ENCODE data around the gene PPP1R3D. TPM values are rescaled to one million over a fixed set of nuclear protein-coding genes. Genes with fewer than 3 reads are reported as not detected.

The PPP1R3D gene
- total RNA-seq, 1 donor from 2014 or later: 3.5 TPM

- no peak overlapping the region for H3K4me3 Mint-ChIP-seq (ENCODE audit: unreplicated experiment)
- TF ChIP-seq, protein P1, sequence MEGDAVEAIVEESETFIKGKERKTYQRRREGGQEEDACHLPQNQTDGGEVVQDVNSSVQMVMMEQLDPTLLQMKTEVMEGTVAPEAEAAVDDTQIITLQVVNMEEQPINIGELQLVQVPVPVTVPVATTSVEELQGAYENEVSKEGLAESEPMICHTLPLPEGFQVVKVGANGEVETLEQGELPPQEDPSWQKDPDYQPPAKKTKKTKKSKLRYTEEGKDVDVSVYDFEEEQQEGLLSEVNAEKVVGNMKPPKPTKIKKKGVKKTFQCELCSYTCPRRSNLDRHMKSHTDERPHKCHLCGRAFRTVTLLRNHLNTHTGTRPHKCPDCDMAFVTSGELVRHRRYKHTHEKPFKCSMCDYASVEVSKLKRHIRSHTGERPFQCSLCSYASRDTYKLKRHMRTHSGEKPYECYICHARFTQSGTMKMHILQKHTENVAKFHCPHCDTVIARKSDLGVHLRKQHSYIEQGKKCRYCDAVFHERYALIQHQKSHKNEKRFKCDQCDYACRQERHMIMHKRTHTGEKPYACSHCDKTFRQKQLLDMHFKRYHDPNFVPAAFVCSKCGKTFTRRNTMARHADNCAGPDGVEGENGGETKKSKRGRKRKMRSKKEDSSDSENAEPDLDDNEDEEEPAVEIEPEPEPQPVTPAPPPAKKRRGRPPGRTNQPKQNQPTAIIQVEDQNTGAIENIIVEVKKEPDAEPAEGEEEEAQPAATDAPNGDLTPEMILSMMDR (IDR thresholded peaks at IDR 0.05; ENCODE audit: unreplicated experiment): no peak
These were observed 3.7 kb downstream of the PPP1R3D start for GRCh38 chr20:59936409-59936808.

DNA sequence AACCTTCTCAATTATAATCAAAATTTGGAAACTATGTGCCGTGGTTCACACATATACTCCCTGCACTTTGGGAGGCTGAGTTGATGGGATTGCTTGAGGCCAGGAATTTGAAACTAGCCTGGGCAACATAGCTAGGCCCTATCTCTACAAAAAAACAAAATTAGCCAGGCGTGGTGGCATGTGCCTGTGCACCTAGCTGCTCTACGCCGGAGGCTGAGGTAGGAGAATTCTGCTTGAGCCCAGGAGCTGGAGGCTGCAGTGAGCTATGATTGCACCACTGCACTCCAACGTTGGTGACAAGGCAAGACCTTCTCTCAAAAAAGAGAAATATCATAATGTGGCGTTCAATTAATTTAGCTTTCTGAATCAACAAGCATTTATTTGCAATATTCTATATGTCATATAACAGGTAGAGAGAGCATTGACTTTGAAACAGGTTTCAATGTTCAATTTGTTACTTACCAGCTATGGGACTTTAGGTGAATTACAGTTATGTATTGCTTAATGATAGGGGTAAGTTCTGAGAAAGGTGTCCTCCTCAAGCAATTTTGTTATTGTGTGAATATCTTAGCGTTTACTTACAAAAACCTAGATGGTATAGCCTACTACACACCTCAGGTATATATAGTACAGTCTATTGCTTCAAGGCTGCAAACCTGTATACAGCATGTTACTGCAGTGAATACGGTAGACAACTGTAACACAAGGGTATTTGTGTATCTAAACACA, 4.5 kb downstream of the PPP1R3D start:
- Mint-ChIP-seq H3K4me1 (ENCODE audit: unreplicated experiment) (peaks cover 8% of the 10 kb centered on the region), H3K4me3 (ENCODE audit: unreplicated experiment) (no peak overlapping the region), H3K27me3 (ENCODE audit: unreplicated experiment) (peaks cover 14% of the 10 kb centered on the region), H3K9me3 (ENCODE audit: unreplicated experiment) (no peaks in the 10 kb centered on the region), H3K36me3 (ENCODE audit: low read depth, unreplicated experiment) (no peaks in the 10 kb centered on the region), H3K27ac (ENCODE audit: unreplicated experiment) (no peak overlapping the region)
- TF ChIP-seq, protein P1 (IDR thresholded peaks at IDR 0.05; ENCODE audit: unreplicated experiment): no peak
- no peak for DNase-seq (ENCODE audit: low spot score)

More at GRCh38 chr20:59936409-59936808, 3.7 kb downstream of the PPP1R3D start:
- H3K9me3 Mint-ChIP-seq (ENCODE audit: unreplicated experiment): no peaks in the 10 kb centered on the region
- DNase-seq (ENCODE audit: low spot score): no peak
- H3K27ac Mint-ChIP-seq (ENCODE audit: unreplicated experiment): no peak overlapping the region
- peaks cover 13% of the 10 kb centered on the region for H3K4me1 Mint-ChIP-seq (ENCODE audit: unreplicated experiment)
- H3K36me3 Mint-ChIP-seq (ENCODE audit: low read depth, unreplicated experiment): no peaks in the 10 kb centered on the region
- peaks cover 15% of the 10 kb centered on the region for H3K27me3 Mint-ChIP-seq (ENCODE audit: unreplicated experiment)

- Mint-ChIP-seq H3K36me3 (ENCODE audit: low read depth, unreplicated experiment) (no peaks in the 10 kb centered on the region), H3K4me1 (ENCODE audit: unreplicated experiment) (peaks cover 8% of the 10 kb centered on the region), H3K27ac (ENCODE audit: unreplicated experiment) (no peak overlapping the region), H3K27me3 (ENCODE audit: unreplicated experiment) (peaks cover 11% of the 10 kb centered on the region), H3K4me3 (ENCODE audit: unreplicated experiment) (peak overlapping the region; percentile 81), H3K9me3 (ENCODE audit: unreplicated experiment) (no peaks in the 10 kb centered on the region)
- DNase-seq (ENCODE audit: low spot score): peak; percentile 85
- TF ChIP-seq, protein P1 (IDR thresholded peaks at IDR 0.05; ENCODE audit: unreplicated experiment): peak; percentile 95
These were observed 6.1 kb downstream of the PPP1R3D start for GRCh38 chr20:59933849-59934585.

DNA sequence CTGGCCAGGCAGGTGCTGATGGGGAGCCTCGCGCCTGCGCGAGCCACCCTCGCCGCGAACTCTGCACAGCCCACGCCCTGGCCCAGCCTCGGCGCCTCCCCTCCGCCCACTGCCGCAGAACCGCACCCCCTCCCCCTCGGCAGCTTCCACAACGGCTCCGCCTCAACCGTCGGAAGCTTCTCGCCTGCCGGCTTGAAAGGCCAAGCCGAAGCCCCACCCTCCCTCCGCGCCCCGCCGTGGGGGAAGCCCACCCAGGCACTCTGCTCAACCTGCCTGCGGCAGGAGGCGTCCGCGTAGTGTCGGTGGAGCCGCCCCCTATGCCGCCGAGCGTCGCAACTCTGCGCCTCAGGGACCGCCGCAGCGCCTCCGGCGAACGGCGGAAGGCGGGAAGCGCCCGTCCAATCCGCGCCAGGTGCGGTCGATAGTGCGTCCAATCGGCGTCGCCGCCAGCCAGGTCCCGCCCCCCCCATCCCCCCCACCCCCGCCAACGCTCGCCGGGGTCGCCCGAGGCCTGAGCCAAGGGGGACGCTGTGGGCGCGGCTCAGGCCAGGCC, 6.7 kb downstream of the PPP1R3D start, which contains the start of gene SYCP2:
SYCP2 (minus strand) TSS at position 342 of the 553 bp plus-strand sequence. CDS start 11,224 bp downstream, outside the sequence.
- no peak for DNase-seq (ENCODE audit: low spot score)
- no peaks in the 10 kb centered on the region for H3K36me3 Mint-ChIP-seq (ENCODE audit: low read depth, unreplicated experiment)
- no peak within 1 kb of the TSS for H3K27ac Mint-ChIP-seq (ENCODE audit: unreplicated experiment)
- peaks cover 6% of the 10 kb centered on the region for H3K27me3 Mint-ChIP-seq (ENCODE audit: unreplicated experiment)
- TF ChIP-seq, protein P1 (IDR thresholded peaks at IDR 0.05; ENCODE audit: unreplicated experiment): no peak
- H3K4me1 Mint-ChIP-seq (ENCODE audit: unreplicated experiment): peaks cover 4% of the 10 kb centered on the region
- peak within 1 kb of the TSS; percentile 81 for H3K4me3 Mint-ChIP-seq (ENCODE audit: unreplicated experiment)
- H3K9me3 Mint-ChIP-seq (ENCODE audit: unreplicated experiment): no peaks in the 10 kb centered on the region

All from endothelial cell (in vitro differentiated cells).